ENCODE measurements around the gene CYP26B1.

GRCh38 chr2:72115110-72116080 is 32.3 kb downstream of the CYP26B1 start:
- TF ChIP-seq, protein P1, sequence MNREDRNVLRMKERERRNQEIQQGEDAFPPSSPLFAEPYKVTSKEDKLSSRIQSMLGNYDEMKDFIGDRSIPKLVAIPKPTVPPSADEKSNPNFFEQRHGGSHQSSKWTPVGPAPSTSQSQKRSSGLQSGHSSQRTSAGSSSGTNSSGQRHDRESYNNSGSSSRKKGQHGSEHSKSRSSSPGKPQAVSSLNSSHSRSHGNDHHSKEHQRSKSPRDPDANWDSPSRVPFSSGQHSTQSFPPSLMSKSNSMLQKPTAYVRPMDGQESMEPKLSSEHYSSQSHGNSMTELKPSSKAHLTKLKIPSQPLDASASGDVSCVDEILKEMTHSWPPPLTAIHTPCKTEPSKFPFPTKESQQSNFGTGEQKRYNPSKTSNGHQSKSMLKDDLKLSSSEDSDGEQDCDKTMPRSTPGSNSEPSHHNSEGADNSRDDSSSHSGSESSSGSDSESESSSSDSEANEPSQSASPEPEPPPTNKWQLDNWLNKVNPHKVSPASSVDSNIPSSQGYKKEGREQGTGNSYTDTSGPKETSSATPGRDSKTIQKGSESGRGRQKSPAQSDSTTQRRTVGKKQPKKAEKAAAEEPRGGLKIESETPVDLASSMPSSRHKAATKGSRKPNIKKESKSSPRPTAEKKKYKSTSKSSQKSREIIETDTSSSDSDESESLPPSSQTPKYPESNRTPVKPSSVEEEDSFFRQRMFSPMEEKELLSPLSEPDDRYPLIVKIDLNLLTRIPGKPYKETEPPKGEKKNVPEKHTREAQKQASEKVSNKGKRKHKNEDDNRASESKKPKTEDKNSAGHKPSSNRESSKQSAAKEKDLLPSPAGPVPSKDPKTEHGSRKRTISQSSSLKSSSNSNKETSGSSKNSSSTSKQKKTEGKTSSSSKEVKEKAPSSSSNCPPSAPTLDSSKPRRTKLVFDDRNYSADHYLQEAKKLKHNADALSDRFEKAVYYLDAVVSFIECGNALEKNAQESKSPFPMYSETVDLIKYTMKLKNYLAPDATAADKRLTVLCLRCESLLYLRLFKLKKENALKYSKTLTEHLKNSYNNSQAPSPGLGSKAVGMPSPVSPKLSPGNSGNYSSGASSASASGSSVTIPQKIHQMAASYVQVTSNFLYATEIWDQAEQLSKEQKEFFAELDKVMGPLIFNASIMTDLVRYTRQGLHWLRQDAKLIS (CRISPR knock-in tag; IDR thresholded peaks at IDR 0.05; ENCODE audit: borderline replicate concordance): no peak
- TF ChIP-seq STAT6 (CRISPR knock-in tag; conservative IDR thresholded peaks at IDR 0.05; ENCODE audit: low read depth) (no peak), ELF4 (CRISPR knock-in tag; IDR thresholded peaks at IDR 0.05; ENCODE audit: low read depth) (no peak), SMAD4 (CRISPR knock-in tag; IDR thresholded peaks at IDR 0.05) (no peak), EMX1 (CRISPR knock-in tag; IDR thresholded peaks at IDR 0.05) (no peak), CTCF (IDR thresholded peaks at IDR 0.05) (no peak), PRRX2 (CRISPR knock-in tag; IDR thresholded peaks at IDR 0.05) (no peak), RORB (CRISPR knock-in tag; IDR thresholded peaks at IDR 0.05) (no peak)

Measured in WTC11 (cell line).